ENCODE measurements around the gene CRYGN. TPM values are rescaled to one million over a fixed set of nuclear protein-coding genes. Genes with fewer than 3 reads are reported as not detected.

CRYGN gene
- total and polyA plus RNA-seq, 9 of the 15 experiments (the other 6 are each of a cell fraction or from before 2014, with no cell fraction given), result not detected

GRCh38 chr7:151488096-151488495 is 48.2 kb upstream of the CRYGN start:
- no peak for DNase-seq (ENCODE audit: extremely low read depth in 1 of 4, low spot score in 3 of 4)
- Histone ChIP-seq H2AFZ (ENCODE audit: low read depth, low read length) (no peak overlapping the region), H3K27ac (ENCODE audit: extremely low read depth, low read depth, low read length) (no peak overlapping the region), H3K27me3 (ENCODE audit: control insufficient read depth in 2 of 2, insufficient read depth in 2 of 2, low read length in 2 of 2) (no peaks in the 10 kb centered on the region), H3K9ac (ENCODE audit: insufficient read depth in 1 of 2, low read depth in 2 of 2, low read length in 2 of 2) (no peak overlapping the region), H3K4me3 (no peak overlapping the region), H3K4me1 (replicated peaks in 1 of 2; ENCODE audit: control insufficient read depth in 2 of 2, insufficient read depth in 2 of 2, low read length in 2 of 2) (peaks cover 0 to 3% of the 10 kb centered on the region in 2 experiments; a peak in 2 of 5 replicates), H3K9me1 (ENCODE audit: control insufficient read depth, insufficient read depth, low read length) (peaks cover 4% of the 10 kb centered on the region), H3K4me2 (ENCODE audit: insufficient read depth, low read length) (no peak overlapping the region), H3K9me3 (replicated peaks; ENCODE audit: control insufficient read depth, insufficient read depth, low read depth, low read length) (no peaks in the 10 kb centered on the region), H3K36me3 (ENCODE audit: control insufficient read depth, insufficient read depth, low read length) (peaks cover 84% of the 10 kb centered on the region), H4K20me1 (replicated peaks; ENCODE audit: control insufficient read depth, insufficient read depth, low read length) (peaks cover 10% of the 10 kb centered on the region), H3K79me2 (ENCODE audit: control insufficient read depth, insufficient read depth, low read length) (peaks cover 76% of the 10 kb centered on the region)
- no peak for ATAC-seq
- TF ChIP-seq SAP30 (IDR thresholded peaks at IDR 0.05; ENCODE audit: borderline replicate concordance, insufficient read depth, low read depth, low read length, poor library complexity, severe bottlenecking), result no peak
- no peak for TF ChIP-seq RHOXF2B (CRISPR knock-in tag; conservative IDR thresholded peaks at IDR 0.05)
- no peak for TF ChIP-seq ESRRA (IDR thresholded peaks at IDR 0.05; ENCODE audit: borderline replicate concordance, low read depth)
- no peak for TF ChIP-seq WHSC1 (IDR thresholded peaks at IDR 0.05; ENCODE audit: low read length)
- TF ChIP-seq PATZ1 (CRISPR knock-in tag; IDR thresholded peaks at IDR 0.05; ENCODE audit: borderline replicate concordance), result no peak
- no peak for TF ChIP-seq HSF4 (CRISPR knock-in tag; IDR thresholded peaks at IDR 0.05; ENCODE audit: borderline replicate concordance)
- no peak for FAIRE-seq
- ChIA-PET CTCF (ENCODE audit: low intra/inter-chr PET ratio) (no interaction called here), POLR2A (interaction anchor here (0.7 to 4.1 kb wide), 4 partner anchors 10 to 19 kb away, joined by 3 to 24 read pairs (median 6); no protein-coding TSS in a partner anchor)
- in situ Hi-C loops (cut with MboI) (no loop called here), intact Hi-C loops (cut with micrococcal nuclease) (no loop called here)
- no TSS peak for BruUV-seq (replicated peaks)
